PC-9 (cell line): ENCODE measurements around the gene DPP10. TPM values are rescaled to one million over a fixed set of nuclear protein-coding genes. Genes with fewer than 3 reads are reported as not detected.

Source experiments
- BruUV-seq: library from RNA; stranded (reverse); fragments of 400-500 nt; replicated peaks from 2 replicates; lab custom pipeline; 2021; lab: Mats Ljungman, UMichigan
- CTCF ChIA-PET: fragments of 300-600 bp; sonication (Branson Sonifier 250); formaldehyde crosslinking; loops from one replicate; lab custom pipeline; 2022; ENCODE audit warnings: antibody characterized with exemption; lab: Charles Lee
- POLR2A ChIA-PET: fragments of 300-600 bp; sonication (Branson Sonifier 250); formaldehyde crosslinking; loops from one replicate; lab custom pipeline; 2022; ENCODE audit warnings: antibody characterized with exemption; ENCODE audit not compliant: unreplicated experiment; lab: Charles Lee
- DNase-seq, 2 experiments: peaks; one replicate each; pipeline versions ENCODE4 v3.0.0 to v3.0.0-alpha.2; 2015 to 2022; ENCODE audit warnings: mixed read lengths in 1 of 2
- H2AFZ ChIP-seq: fragments of 200-600 bp; sonication (generic); 2 replicates; pipeline ENCODE4 v1.8.1; 2017; ENCODE audit warnings: antibody characterized with exemption
- H3F3A ChIP-seq: fragments of 200-600 bp; sonication (generic); 2 replicates; pipeline ENCODE4 v1.8.1; 2017; ENCODE audit warnings: antibody characterized with exemption, mild to moderate bottlenecking, low read depth; ENCODE audit not compliant: insufficient read depth
- H3K27ac ChIP-seq: fragments of 200-600 bp; sonication (generic); 2 replicates; pipeline ENCODE4 v1.6.1; 2016; ENCODE audit warnings: mixed run types
- H3K27me3 ChIP-seq: fragments of 200-600 bp; sonication (generic); 2 replicates; pipeline ENCODE4 v1.6.1; 2016; ENCODE audit warnings: low read depth, mixed run types; ENCODE audit not compliant: insufficient read depth
- H3K36me3 ChIP-seq: fragments of 200-600 bp; sonication (generic); 2 replicates; pipeline ENCODE4 v1.6.1; 2016; ENCODE audit warnings: low read depth, mixed run types
- H3K4me1 ChIP-seq: fragments of 200-600 bp; sonication (generic); replicated peaks from 2 replicates; pipeline ENCODE4 v1.6.1; 2016; ENCODE audit warnings: mixed run types; ENCODE audit not compliant: insufficient read depth
- H3K4me2 ChIP-seq: fragments of 200-600 bp; sonication (generic); 2 replicates; pipeline ENCODE4 v1.6.1; 2017; ENCODE audit warnings: mixed run types
- H3K4me3 ChIP-seq: fragments of 200-600 bp; sonication (generic); 2 replicates; pipeline ENCODE4 v1.6.1; 2016; ENCODE audit warnings: mixed run types
- H3K79me2 ChIP-seq: fragments of 200-600 bp; sonication (generic); 2 replicates; pipeline ENCODE4 v1.6.1; 2017; ENCODE audit warnings: low read depth, mixed run types
- H3K9me2 ChIP-seq: fragments of 200-600 bp; sonication (generic); 2 replicates; pipeline ENCODE4 v1.8.1; 2017; ENCODE audit warnings: mild to moderate bottlenecking; ENCODE audit not compliant: insufficient read depth
- H3K9me3 ChIP-seq: fragments of 200-600 bp; sonication (generic); 2 replicates; pipeline ENCODE4 v1.8.1; 2016; ENCODE audit warnings: low read depth; ENCODE audit not compliant: insufficient read depth
- H4K20me1 ChIP-seq: fragments of 200-600 bp; sonication (generic); 2 replicates; pipeline ENCODE4 v1.8.1; 2017; ENCODE audit not compliant: insufficient read depth
- CTCF ChIP-seq: fragments of 200-600 bp; sonication (generic); conservative IDR thresholded peaks from 2 replicates; pipeline ENCODE4 v1.6.1; 2017; ENCODE audit warnings: mixed run types, antibody characterized with exemption, mild to moderate bottlenecking, moderate library complexity
- EZH2 ChIP-seq: fragments of 200-600 bp; sonication (generic); IDR thresholded peaks from 2 replicates; pipeline ENCODE4 v1.8.0; 2017; ENCODE audit warnings: antibody characterized with exemption, low read depth
- intact Hi-C: fragments of 100-400 bp; cut with micrococcal nuclease; formaldehyde crosslinking; loops from one replicate; pipeline ENCODE4 v1.10.0; 2022; ENCODE audit not compliant: unreplicated experiment
- total RNA-seq: library from RNA; stranded (reverse); gene quantifications from 2 replicates; pipeline ENCODE4 v1.2.3, GENCODE V29; 2021

DPP10 gene
- total RNA-seq, 1 experiment from 2014 or later, result not detected

GRCh38 chr2:114940785-114941458 is 498.5 kb downstream of the DPP10 start:
- TF ChIP-seq CTCF (no peak), EZH2 (no peak)
- Histone ChIP-seq H4K20me1 (no peaks in the 10 kb centered on the region), H3F3A (no peaks in the 10 kb centered on the region), H3K36me3 (no peaks in the 10 kb centered on the region), H3K27ac (no peak overlapping the region), H3K4me2 (no peak overlapping the region), H3K79me2 (no peaks in the 10 kb centered on the region), H3K9me3 (no peaks in the 10 kb centered on the region), H3K4me3 (no peak overlapping the region), H2AFZ (no peak overlapping the region), H3K4me1 (no peaks in the 10 kb centered on the region), H3K9me2 (no peaks in the 10 kb centered on the region), H3K27me3 (peaks cover 10% of the 10 kb centered on the region; the same call in 1 of the 2 replicates)
- POLR2A ChIA-PET, result no interaction called here
- CTCF ChIA-PET, result no interaction called here
- no peak for DNase-seq
- BruUV-seq, result no TSS peak
- intact Hi-C loops, result no loop called here

DNA sequence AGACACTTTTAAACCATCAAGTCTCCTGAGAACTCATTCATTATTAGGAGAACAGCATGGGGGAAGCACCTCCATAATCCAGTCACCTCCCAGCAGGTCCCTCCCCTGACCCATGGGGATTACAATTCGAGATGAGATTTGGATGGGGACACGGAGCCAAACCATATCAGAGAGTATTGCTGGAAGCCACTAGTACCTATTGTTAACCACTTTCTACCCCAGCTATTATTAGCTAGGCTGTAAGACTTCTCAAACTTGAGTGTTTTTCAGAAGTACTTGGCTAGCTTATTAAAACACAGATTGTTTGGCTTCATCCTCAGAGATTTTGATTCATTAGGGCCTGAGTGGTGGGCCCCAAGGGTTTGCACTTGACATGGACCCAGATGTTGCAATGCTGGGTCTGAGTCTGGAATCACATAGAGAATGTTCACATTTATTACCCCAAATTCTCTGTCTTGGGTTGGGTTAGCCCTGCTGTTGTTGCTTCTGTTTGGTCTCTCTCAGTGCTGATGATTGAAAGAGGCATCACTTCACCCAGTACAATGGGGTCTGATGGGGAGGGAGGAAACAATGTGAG is 506.9 kb downstream of the DPP10 start:
- no peak for DNase-seq
- H3K4me3 ChIP-seq, result no peak overlapping the region
- H3K9me3 ChIP-seq, result no peaks in the 10 kb centered on the region
- no peak overlapping the region for H3K27ac ChIP-seq
- H3K4me1 ChIP-seq, result no peaks in the 10 kb centered on the region
- CTCF ChIA-PET, result no interaction called here
- no peak overlapping the region for H3K4me2 ChIP-seq
- no peak overlapping the region for H2AFZ ChIP-seq
- intact Hi-C loops, result no loop called here
- TF ChIP-seq CTCF, result no peak
- H3K9me2 ChIP-seq, result no peaks in the 10 kb centered on the region
- no peaks in the 10 kb centered on the region for H3K36me3 ChIP-seq
- no peaks in the 10 kb centered on the region for H3K79me2 ChIP-seq
- POLR2A ChIA-PET, result no interaction called here
- no TSS peak for BruUV-seq
- H3F3A ChIP-seq, result no peaks in the 10 kb centered on the region
- no peaks in the 10 kb centered on the region for H3K27me3 ChIP-seq
- H4K20me1 ChIP-seq, result 0 out of 2 replicates have a peak, but pooled peaks cover 4% of the 10 kb centered on the region

- Histone ChIP-seq H3K27ac (no peak overlapping the region), H3K36me3 (no peaks in the 10 kb centered on the region), H3F3A (no peaks in the 10 kb centered on the region), H3K9me2 (no peaks in the 10 kb centered on the region), H2AFZ (no peak overlapping the region), H3K4me3 (no peak overlapping the region), H3K9me3 (no peaks in the 10 kb centered on the region), H3K4me2 (no peak overlapping the region), H3K27me3 (no peaks in the 10 kb centered on the region), H3K79me2 (no peaks in the 10 kb centered on the region), H3K4me1 (no peaks in the 10 kb centered on the region), H4K20me1 (no peaks in the 10 kb centered on the region)
- POLR2A ChIA-PET, result no interaction called here
- no TSS peak for BruUV-seq
- CTCF ChIA-PET, result no interaction called here
- intact Hi-C loops, result no loop called here
- TF ChIP-seq CTCF (no peak), EZH2 (no peak)
- no peak for DNase-seq
Observed at GRCh38 chr2:114960389-114960788, 517.9 kb downstream of the DPP10 start.
